ENCODE results near the gene CAMTA1. TPM values are rescaled to one million over a fixed set of nuclear protein-coding genes. Genes with fewer than 3 reads are reported as not detected.

CAMTA1 gene
- total RNA-seq, 1 experiment from 2014 or later, result 82.2 TPM

- CTCF ChIA-PET, result no interaction called here
- intact Hi-C loops (cut with micrococcal nuclease; ENCODE audit: unreplicated experiment), result no loop called here
- Histone ChIP-seq H3K27me3 (ENCODE audit: control insufficient read depth, insufficient read depth, low read length) (peaks cover 4% of the 10 kb centered on the region; the same call in 1 of the 2 replicates), H3K36me3 (ENCODE audit: control insufficient read depth, insufficient read depth, low read length) (no peaks in the 10 kb centered on the region), H3K4me1 (ENCODE audit: control insufficient read depth, insufficient read depth, low read length) (no peaks in the 10 kb centered on the region), H3K4me3 (ENCODE audit: low read depth in 2 of 2, low read length in 2 of 2) (no peak overlapping the region), H3K27ac (ENCODE audit: low read length) (no peak overlapping the region), H3K9me3 (ENCODE audit: control insufficient read depth, insufficient read depth, low read depth, low read length) (no peaks in the 10 kb centered on the region)
- no peak for TF ChIP-seq SIN3A (IDR thresholded peaks at IDR 0.05; ENCODE audit: borderline replicate concordance, insufficient read depth, low read depth, low read length)
- no peak for TF ChIP-seq TCF7L2 (IDR thresholded peaks at IDR 0.05; ENCODE audit: low read depth, low read length)
- TF ChIP-seq, protein P1, sequence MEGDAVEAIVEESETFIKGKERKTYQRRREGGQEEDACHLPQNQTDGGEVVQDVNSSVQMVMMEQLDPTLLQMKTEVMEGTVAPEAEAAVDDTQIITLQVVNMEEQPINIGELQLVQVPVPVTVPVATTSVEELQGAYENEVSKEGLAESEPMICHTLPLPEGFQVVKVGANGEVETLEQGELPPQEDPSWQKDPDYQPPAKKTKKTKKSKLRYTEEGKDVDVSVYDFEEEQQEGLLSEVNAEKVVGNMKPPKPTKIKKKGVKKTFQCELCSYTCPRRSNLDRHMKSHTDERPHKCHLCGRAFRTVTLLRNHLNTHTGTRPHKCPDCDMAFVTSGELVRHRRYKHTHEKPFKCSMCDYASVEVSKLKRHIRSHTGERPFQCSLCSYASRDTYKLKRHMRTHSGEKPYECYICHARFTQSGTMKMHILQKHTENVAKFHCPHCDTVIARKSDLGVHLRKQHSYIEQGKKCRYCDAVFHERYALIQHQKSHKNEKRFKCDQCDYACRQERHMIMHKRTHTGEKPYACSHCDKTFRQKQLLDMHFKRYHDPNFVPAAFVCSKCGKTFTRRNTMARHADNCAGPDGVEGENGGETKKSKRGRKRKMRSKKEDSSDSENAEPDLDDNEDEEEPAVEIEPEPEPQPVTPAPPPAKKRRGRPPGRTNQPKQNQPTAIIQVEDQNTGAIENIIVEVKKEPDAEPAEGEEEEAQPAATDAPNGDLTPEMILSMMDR (IDR thresholded peaks at IDR 0.05), result no peak
- no peak for TF ChIP-seq POLR2AphosphoS5 (IDR thresholded peaks at IDR 0.05; ENCODE audit: low read depth, low read length)
- DNase-seq (ENCODE audit: low read depth, low spot score) (no peak), ATAC-seq (no peak)
- no TSS peak for BruUV-seq (replicated peaks)
- POLR2A ChIA-PET, result interaction anchor here (1.0 kb wide), 1 partner anchor 51 kb away, joined by 3 read pairs; no protein-coding TSS in a partner anchor
- in situ Hi-C loops (cut with HindIII; ENCODE audit: low pct_unique_long_range_greater_than_20kb, low sequenced_read_pairs), result no loop called here
Observed at GRCh38 chr1:7171574-7171973, 386.3 kb downstream of the CAMTA1 start.

GRCh38 chr1:7172804-7173203 lies 387.6 kb downstream of the CAMTA1 start:
- BruUV-seq (replicated peaks), result no TSS peak
- ChIA-PET POLR2A (interaction anchor here (1.0 kb wide), 1 partner anchor 52 kb away, joined by 3 read pairs; no protein-coding TSS in a partner anchor), CTCF (no interaction called here)
- Histone ChIP-seq H3K4me1 (ENCODE audit: control insufficient read depth, insufficient read depth, low read length) (no peaks in the 10 kb centered on the region), H3K36me3 (ENCODE audit: control insufficient read depth, insufficient read depth, low read length) (no peaks in the 10 kb centered on the region), H3K9me3 (ENCODE audit: control insufficient read depth, insufficient read depth, low read depth, low read length) (no peaks in the 10 kb centered on the region), H3K27me3 (ENCODE audit: control insufficient read depth, insufficient read depth, low read length) (peaks cover 4% of the 10 kb centered on the region; the same call in 1 of the 2 replicates), H3K27ac (ENCODE audit: low read length) (no peak overlapping the region), H3K4me3 (ENCODE audit: low read depth in 2 of 2, low read length in 2 of 2) (no peak overlapping the region)
- no peak for ATAC-seq
- in situ Hi-C loops (cut with HindIII; ENCODE audit: low pct_unique_long_range_greater_than_20kb, low sequenced_read_pairs) (no loop called here), intact Hi-C loops (cut with micrococcal nuclease; ENCODE audit: unreplicated experiment) (no loop called here)
- TF ChIP-seq, protein P1 (IDR thresholded peaks at IDR 0.05), result no peak
- TF ChIP-seq SIN3A (IDR thresholded peaks at IDR 0.05; ENCODE audit: borderline replicate concordance, insufficient read depth, low read depth, low read length) (no peak), TCF7L2 (IDR thresholded peaks at IDR 0.05; ENCODE audit: low read depth, low read length) (no peak), POLR2AphosphoS5 (IDR thresholded peaks at IDR 0.05; ENCODE audit: low read depth, low read length) (no peak)
- TF ChIP-seq, protein P2, sequence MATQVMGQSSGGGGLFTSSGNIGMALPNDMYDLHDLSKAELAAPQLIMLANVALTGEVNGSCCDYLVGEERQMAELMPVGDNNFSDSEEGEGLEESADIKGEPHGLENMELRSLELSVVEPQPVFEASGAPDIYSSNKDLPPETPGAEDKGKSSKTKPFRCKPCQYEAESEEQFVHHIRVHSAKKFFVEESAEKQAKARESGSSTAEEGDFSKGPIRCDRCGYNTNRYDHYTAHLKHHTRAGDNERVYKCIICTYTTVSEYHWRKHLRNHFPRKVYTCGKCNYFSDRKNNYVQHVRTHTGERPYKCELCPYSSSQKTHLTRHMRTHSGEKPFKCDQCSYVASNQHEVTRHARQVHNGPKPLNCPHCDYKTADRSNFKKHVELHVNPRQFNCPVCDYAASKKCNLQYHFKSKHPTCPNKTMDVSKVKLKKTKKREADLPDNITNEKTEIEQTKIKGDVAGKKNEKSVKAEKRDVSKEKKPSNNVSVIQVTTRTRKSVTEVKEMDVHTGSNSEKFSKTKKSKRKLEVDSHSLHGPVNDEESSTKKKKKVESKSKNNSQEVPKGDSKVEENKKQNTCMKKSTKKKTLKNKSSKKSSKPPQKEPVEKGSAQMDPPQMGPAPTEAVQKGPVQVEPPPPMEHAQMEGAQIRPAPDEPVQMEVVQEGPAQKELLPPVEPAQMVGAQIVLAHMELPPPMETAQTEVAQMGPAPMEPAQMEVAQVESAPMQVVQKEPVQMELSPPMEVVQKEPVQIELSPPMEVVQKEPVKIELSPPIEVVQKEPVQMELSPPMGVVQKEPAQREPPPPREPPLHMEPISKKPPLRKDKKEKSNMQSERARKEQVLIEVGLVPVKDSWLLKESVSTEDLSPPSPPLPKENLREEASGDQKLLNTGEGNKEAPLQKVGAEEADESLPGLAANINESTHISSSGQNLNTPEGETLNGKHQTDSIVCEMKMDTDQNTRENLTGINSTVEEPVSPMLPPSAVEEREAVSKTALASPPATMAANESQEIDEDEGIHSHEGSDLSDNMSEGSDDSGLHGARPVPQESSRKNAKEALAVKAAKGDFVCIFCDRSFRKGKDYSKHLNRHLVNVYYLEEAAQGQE (IDR thresholded peaks at IDR 0.05; ENCODE audit: insufficient read depth in 1 of 2, low read depth in 2 of 2, low read length in 1 of 2), result no peak
- no peak for DNase-seq (ENCODE audit: low read depth, low spot score)
